Measurements from ENCODE around the gene CIAO1. TPM values are rescaled to one million over a fixed set of nuclear protein-coding genes. Genes with fewer than 3 reads are reported as not detected.

The CIAO1 gene
- total RNA-seq (2022; extraction: Qiagen RNA extraction; ENCODE audit: low read depth): 67.8 to 89.5 TPM (median 86.5 TPM) in 5 replicates

GRCh38 chr2:96265840-96266679 lies at the start of gene CIAO1, which contains the start of gene TMEM127:
Gene CIAO1, plus strand, starts transcription at chr2:96266225. Its CDS starts 126 bp downstream, at chr2:96266351.
Gene TMEM127, minus strand, starts transcription at chr2:96265997. Its CDS starts 616 bp downstream, at chr2:96265381.

DNA sequence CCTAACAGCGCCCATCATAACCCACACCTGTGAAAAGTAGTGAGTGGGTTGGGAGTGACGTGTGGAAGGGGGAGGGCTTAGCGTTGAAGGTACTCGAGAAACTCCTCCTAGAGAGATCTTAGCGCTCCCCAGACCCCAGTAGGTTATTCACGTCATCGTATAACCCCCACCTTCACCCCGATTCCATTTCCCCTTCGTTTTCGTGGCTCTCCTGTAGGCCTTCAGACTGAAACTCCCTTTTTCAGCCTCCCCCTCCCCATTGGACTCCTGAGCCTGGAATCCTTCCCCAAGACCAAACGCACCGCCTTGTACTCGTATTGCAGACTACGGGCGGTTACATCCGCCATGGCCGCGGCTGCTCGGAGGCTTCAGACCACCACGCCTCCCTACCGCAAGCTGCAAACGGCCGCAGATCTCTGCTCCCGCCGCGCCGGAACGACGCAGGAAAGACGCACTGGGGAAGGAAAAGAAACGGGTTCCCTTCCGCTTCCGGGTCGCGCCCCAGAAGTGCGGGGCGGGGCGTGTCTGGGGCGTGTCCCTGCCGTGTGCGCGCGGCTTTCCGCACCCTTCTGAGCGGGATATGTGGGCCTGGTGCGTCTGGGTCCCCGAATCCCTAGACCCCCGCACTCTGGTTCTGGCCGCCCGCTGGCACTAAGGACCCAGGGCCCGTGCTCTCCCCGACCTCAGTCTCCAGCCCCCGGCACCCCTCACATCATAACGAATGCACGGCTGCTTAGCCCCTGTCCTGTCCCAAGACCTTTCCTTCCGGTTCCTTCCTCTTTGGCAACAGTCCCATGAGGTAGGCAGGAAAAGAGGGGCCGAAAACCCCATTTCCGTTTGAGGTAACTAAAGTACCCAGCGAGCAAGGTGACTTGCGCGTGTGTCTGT lies 39.3 kb downstream of the CIAO1 start, which contains the start of gene SNRNP200:
Gene SNRNP200, minus strand, starts transcription at position 456 of the 888 bp plus-strand sequence. Its CDS starts 109 bp downstream, at position 347.

Other genes starting within 250 kb of the CIAO1 start
- gene GPAT2, start 231.3 kb upstream of the CIAO1 start, total RNA-seq (2022; extraction: Qiagen RNA extraction; ENCODE audit: low read depth): not detected in 5 replicates
- gene ADRA2B, start 149.7 kb upstream of the CIAO1 start, total RNA-seq (2022; extraction: Qiagen RNA extraction; ENCODE audit: low read depth): 0.06 to 0.10 TPM (median 0.06 TPM) in 4 of 5 replicates, not detected in the other
- gene ASTL, start 127.7 kb upstream of the CIAO1 start, total RNA-seq (2022; extraction: Qiagen RNA extraction; ENCODE audit: low read depth): not detected in 5 replicates
- 0.14 to 0.85 TPM (median 0.51 TPM) in 5 replicates for gene DUSP2, start 120.8 kb upstream of the CIAO1 start, total RNA-seq (2022; extraction: Qiagen RNA extraction; ENCODE audit: low read depth)
- gene STARD7, start 57.4 kb upstream of the CIAO1 start, total RNA-seq (2022; extraction: Qiagen RNA extraction; ENCODE audit: low read depth): 84.0 to 103 TPM (median 98.3 TPM) in 5 replicates
- 35.7 to 49.9 TPM (median 45.7 TPM) in 5 replicates for gene TMEM127, start 228 bp upstream of the CIAO1 start, total RNA-seq (2022; extraction: Qiagen RNA extraction; ENCODE audit: low read depth)
- gene SNRNP200, start 39.3 kb downstream of the CIAO1 start, total RNA-seq (2022; extraction: Qiagen RNA extraction; ENCODE audit: low read depth): 114 to 129 TPM (median 120 TPM) in 5 replicates
- not detected in 5 replicates for gene ITPRIPL1, start 59.1 kb downstream of the CIAO1 start, total RNA-seq (2022; extraction: Qiagen RNA extraction; ENCODE audit: low read depth)
- gene NCAPH, start 69.5 kb downstream of the CIAO1 start, total RNA-seq (2022; extraction: Qiagen RNA extraction; ENCODE audit: low read depth): 41.7 to 53.6 TPM (median 46.7 TPM) in 5 replicates
- 1.1 to 1.9 TPM (median 1.8 TPM) in 5 replicates for gene NEURL3, start 239.1 kb downstream of the CIAO1 start, total RNA-seq (2022; extraction: Qiagen RNA extraction; ENCODE audit: low read depth)